ENCODE measurements around the gene MRNIP. TPM values are rescaled to one million over a fixed set of nuclear protein-coding genes. Genes with fewer than 3 reads are reported as not detected.

Gene MRNIP
- total RNA-seq, 1 experiment from 2014 or later = 35.9 TPM

DNA sequence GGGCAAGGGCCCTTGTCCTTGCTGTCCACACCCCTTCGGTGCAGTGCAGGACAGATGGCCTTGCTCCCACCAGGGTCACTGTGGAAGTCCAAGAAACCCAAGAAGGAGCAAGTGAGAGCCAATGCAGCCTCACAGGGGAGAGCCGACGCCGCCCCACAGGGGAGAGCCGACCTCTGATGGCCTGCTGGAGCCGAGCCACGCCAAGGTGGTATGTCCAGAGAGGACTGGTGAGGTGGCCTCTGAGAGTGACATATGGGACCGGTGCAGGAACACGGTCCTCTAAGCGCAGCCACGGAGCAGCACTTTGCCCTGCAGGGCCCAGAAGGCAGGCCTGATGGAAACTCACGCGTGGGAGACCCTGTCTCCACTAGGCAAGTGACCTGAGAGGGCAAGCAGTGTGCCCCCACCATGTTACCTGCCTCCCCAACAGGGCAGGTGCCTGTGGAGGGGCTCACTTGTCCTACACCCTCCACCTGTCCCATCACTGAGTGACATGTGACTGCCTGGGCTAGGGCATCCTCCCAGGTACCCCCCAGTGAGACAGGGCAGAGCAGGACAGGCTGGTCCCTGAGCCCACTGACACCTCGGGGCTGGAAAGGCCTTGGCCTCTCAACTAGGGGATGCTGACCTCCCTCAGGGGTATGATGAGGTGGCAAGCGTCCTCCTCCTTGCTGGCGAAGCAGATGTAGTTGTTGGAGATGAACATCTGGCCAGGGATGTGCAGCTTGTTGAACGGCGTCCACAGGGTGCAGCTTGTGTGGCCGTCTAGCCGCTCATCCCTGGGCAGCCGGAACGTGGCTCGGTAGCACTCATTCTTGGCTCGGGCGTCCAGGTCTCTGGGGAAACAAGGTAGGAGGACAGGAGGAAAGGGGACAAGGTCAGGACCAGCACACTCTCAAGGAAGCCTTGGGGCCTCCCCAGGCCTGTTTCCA, 32.4 kb upstream of the MRNIP start:
- in situ Hi-C loops (cut with HindIII; ENCODE audit: low pct_unique_long_range_greater_than_20kb, low sequenced_read_pairs) = no loop called here

DNA sequence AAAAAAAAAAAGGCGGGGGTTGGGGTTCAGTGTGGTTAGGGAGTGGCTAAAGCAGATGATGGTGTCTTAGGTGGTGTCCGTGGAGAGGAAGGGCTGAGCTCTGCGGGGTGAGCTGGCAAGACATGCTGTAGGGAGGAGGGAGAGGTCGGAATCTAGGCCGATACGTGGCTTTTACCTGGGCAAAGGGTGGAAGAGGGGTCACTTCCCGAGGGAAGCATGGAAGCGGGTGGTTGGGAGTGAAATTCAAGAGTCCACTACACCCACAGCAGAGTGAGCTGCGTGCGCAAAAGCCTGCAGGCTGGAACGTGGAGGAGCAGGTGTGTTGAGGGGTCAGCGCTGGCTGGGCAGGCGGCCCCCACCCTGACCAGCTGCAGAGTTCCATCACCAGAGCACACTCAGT, 31.3 kb upstream of the MRNIP start:
- no peak for DNase-seq (ENCODE audit: low read depth)
- in situ Hi-C loops (cut with HindIII; ENCODE audit: low pct_unique_long_range_greater_than_20kb, low sequenced_read_pairs) = no loop called here

More for the DNA sequence above, 32.4 kb upstream of the MRNIP start:
- no peak for DNase-seq (ENCODE audit: low read depth)

DNA sequence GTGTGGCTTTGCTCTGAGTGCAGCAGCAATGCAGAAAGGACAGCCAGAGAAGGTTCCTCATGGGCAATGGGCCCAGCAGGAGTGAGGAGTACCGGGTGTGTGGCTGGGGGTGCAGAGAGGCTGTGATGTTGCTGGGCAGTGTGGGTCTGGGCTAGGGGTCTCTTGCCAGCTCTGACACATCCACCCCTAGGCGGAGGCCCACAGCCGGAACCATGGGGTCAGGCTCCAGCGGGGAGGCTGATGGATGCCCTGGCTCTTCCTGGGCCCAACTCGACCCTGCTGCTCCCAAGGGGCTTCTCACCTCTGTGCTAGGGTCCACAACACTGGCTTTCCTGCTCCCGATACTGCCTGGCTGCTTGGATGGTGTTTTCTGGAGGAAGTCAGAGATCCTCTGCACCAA, 29.2 kb upstream of the MRNIP start:
- in situ Hi-C loops (cut with HindIII; ENCODE audit: low pct_unique_long_range_greater_than_20kb, low sequenced_read_pairs) = no loop called here
- no peak for DNase-seq (ENCODE audit: low read depth)

DNA sequence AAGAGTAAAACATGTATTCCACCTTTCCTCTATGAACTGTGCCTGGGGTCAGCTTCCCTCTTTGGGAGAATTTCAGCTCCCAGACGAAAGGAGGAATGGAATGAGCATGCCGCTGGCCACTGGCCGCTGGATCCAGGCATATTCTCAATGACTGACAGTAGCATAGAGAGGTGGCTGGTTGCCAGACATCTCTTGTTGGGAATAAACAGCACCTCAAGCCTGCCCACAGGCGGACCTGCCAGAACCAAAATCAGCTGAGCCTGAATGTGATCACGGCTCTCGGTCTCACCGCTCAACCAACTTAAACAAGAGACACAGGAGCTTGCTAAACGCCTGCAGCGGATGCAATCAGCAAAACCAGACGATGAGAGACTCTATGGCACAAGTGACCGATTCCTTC, 28.5 kb upstream of the MRNIP start:
- in situ Hi-C loops (cut with HindIII; ENCODE audit: low pct_unique_long_range_greater_than_20kb, low sequenced_read_pairs) = no loop called here
- DNase-seq (ENCODE audit: low read depth) = no peak

DNA sequence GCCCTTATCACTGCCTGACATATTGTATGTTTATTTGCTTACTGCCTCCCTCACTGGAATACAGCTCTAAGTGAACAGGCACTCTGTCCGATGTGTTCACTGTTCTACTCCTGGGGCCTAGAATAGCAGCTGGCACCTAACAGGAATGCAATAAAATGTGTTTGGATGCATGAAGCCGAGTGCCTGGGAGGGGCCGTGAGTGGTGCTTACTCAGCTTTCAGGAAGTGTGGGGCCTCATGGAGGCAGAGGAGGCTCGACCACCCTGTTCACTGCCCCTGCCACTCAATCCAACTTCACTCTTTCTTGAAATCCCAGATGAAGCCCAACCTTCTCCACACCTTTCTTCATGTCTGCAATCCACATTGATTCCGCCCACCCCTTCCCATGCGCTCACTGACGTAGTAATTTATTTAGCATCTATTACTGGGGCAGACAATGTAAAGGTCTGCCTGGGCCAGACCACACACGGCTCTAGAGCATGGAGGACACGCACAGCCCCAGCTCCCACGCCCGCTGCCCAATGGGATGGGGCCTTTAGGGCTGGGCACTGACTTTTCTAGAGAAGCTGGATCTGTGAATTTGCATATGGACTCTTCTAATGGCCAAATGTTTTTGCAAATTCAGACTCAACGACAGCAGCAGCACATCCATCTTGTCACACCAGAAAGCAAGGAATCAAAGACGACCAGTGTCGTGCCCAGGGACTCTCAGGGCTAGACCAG, 27.7 kb upstream of the MRNIP start:
- in situ Hi-C loops (cut with HindIII; ENCODE audit: low pct_unique_long_range_greater_than_20kb, low sequenced_read_pairs) = no loop called here
- DNase-seq (ENCODE audit: low read depth) = no peak

DNA sequence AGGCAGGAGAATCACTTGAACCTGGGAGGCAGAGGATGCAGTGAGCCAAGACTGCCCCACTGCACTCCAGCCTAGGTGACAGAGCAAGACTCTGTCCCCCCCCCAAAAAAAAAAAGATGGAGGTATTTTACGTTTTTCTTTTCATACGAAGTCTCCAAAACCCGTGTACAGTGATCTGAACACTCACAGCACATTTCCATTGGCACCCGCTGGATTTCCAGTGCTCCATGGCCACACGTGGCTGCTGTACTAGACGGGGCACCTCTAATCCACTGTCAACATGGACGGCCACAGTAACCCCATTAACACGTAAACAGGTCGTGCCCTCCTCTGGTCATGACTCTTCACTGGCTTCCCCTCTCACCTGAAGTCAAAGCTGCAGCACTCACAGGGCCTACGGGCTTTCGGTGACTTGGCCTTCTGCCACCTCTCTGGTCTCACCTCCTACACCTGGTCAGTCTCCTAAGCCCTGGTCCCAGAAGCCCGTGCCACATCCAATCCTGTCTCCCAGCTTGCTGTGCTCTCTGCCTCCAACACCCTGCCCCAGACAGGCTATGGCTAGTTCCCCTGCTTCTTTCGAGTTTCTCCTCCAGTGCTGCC, 27.0 kb upstream of the MRNIP start:
- in situ Hi-C loops (cut with HindIII; ENCODE audit: low pct_unique_long_range_greater_than_20kb, low sequenced_read_pairs) = no loop called here
- DNase-seq (ENCODE audit: low read depth) = no peak

DNA sequence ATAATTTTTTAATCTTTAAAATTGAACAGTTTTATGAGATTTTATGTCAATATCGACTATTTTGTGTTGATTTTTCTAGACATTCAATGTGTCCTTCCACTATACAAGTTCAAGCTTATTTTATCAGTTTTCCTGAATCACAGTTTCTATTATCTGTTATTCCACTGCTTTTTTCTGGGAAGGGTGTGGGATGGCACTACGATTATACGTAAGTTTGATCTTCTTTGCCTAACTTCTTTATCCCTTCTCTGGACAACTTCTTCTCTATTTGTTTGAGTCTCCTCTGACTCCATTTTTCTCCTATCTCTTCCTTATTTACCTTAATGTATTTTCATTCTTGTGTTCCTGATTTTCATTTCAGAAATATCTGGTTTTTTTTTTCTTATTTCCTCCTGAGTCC, 24.5 kb upstream of the MRNIP start:
- no peak for DNase-seq (ENCODE audit: low read depth)
- in situ Hi-C loops (cut with HindIII; ENCODE audit: low pct_unique_long_range_greater_than_20kb, low sequenced_read_pairs) = no loop called here

DNA sequence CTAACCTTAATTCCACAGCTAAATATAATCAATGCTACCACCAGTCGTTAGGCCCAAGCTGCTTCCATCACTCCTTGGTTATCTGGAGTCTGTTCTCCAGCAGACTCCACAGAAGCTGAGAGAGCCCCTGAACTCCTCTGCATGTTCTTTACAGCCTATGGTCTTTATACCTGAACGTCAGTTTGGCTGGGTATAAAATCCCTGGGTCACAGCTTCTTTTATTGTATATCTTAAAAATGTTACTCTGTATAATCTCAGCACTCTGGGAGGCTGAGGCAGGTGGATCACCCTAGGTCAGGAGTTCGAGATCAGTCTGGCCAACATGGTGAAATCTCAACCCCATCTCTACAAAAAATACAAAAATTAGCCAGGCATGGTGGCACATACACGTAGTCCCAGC, 23.7 kb upstream of the MRNIP start:
- in situ Hi-C loops (cut with HindIII; ENCODE audit: low pct_unique_long_range_greater_than_20kb, low sequenced_read_pairs) = no loop called here
- no peak for DNase-seq (ENCODE audit: low read depth)

DNA sequence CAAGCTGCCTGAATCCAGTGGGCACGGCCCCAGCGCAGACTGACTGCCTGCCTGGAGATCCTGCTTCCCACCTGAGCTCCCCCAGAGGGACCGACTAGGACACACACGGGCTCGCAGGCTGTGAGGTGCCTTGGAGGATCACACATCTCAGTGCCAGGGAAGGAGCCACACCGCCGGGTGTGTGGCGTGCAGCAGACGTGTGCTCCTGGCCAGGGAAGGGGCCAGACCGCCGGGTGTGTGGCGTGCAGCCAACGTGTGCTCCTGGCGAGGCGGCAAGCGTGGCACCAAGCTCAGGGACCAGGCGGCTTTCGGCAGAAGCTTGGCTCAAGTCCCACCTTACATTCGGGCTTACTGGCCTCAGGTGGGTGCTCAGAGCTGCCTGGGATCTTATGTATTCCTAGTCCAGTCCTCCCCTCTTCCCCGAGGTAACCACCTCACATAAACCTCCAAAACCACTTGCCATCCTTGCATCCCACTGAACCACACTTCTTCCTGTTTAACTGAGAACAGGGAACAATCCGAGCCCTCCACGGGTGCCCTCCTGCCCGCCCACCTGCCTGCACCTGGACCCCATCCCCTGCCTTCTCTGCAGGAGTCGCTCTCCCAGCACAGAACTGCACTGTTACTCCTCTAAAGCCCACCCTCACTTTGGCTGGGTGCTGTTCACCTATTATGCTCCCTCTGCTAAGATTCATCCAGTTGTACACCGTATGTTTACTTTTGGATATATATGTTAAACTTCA, 22.4 kb upstream of the MRNIP start:
- DNase-seq (ENCODE audit: low read depth) = no peak
- in situ Hi-C loops (cut with HindIII; ENCODE audit: low pct_unique_long_range_greater_than_20kb, low sequenced_read_pairs) = no loop called here

DNA sequence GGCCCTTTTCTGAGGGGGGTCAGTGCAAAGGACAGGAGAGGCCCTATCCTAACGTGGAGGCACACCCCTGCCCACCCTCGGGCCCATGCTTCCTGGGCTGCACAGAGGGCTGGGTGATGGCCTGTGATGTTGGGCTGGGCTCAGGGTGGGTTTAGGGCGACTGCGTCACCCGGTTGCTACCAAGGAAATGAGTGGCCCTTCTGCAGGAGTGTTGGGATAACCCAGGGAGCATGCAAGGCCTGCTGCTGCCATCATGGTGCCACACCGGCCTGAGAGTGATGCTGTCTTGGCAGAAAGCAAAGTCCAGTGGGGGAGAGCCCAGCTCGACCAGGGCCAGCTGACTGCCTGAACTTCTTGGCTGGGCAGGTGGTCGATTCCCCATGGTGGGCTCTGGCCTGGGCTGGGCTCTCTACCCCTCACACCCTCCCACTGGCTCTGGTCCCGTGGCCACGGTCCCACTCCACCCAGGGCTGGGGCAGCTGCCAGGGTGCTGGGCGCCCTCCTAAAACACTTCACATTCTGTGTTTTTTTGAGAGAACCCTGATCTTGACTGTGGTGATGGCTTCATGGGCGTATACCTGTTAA, 21.5 kb upstream of the MRNIP start:
- no peak for DNase-seq (ENCODE audit: low read depth)
- in situ Hi-C loops (cut with HindIII; ENCODE audit: low pct_unique_long_range_greater_than_20kb, low sequenced_read_pairs) = no loop called here

DNA sequence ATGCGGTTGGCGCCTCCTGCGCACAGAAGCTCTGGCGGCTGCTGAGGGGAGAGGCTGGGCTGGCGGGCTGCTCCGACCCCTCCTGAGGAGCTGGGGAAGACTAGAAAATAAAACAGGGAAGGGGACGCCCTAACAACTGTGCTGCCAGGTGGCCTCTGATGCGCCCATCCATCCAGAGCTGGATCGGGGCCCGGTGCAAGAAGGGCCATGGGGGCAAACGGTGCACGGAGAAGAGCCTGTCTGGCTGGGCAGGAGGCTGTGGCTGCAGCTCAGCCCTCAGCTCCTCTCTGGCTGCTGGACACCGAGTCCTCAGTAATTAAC, 21.0 kb upstream of the MRNIP start:
- in situ Hi-C loops (cut with HindIII; ENCODE audit: low pct_unique_long_range_greater_than_20kb, low sequenced_read_pairs) = no loop called here
- no peak for DNase-seq (ENCODE audit: low read depth)

DNA sequence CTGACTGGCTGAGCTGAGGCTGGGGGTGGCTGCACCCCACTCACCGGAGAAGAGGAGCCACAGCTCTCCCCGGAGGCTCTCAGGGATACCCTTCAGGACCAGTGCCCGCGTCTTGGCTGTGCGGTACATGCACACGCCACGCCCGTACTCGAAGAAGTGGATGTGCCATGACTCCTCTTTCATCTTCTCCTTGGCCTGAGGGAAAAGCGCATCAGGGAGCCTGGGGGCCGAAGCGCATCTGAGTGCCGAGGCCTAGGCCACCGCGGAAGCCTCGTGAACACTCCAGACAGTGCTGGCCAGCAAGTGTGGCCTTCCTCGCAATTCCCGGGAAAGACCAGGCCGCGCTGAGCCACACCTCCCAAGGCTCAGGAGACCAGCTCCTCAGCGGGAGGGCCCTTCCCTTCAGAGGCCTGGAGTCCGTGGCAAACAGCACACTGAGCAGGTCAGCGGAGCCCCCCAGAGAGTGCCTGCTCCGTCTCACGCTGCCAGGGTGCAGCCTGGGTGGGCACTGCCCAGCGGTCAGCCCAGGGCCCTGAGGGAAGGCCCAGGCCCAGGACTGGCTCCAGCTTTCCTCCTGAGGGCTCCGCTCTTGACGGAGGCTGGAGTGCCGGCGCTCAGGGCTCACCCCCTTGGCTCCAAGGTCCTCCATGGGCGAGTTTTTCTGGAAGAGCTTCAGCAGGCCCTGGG, 20.5 kb upstream of the MRNIP start:
- in situ Hi-C loops (cut with HindIII; ENCODE audit: low pct_unique_long_range_greater_than_20kb, low sequenced_read_pairs) = no loop called here
- no peak for DNase-seq (ENCODE audit: low read depth)

DNA sequence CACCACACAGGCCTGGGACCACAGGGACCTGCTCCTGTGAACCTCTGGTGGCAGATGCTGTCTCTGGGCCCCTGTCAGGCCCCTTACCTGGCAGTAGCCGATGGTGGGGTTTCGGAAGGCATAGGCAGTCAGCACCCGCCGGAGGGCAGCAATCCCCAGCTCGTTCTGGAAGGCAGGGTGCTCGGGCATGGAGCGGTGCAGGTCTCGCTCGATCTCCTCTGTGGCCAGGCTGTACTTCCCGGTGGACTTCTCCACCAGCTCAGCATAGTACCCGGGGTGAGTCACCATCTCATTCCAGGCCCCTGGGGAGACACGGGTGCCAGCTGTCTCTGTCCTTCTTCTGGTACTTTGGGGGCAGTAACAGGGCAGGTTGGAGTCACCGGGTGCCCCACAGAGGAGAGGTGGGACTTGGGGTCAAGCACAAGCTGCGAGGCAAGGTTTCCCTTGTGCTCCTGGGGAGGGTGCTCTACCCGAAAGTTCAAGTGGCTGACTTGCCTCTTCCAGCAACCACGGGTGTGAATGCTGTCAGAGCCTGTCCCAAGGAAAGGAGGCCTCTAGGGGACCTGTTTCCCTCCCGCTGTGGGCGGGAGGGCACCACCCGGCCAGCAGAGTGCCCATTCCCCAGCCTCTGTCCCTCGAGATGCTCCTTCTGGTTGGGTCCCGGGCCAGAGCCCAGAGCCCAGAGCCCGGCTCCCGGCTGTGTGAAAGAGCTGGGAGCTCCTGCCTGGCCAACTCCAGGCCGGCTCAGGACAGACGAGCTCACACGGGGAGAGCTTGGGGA, 19.8 kb upstream of the MRNIP start:
- in situ Hi-C loops (cut with HindIII; ENCODE audit: low pct_unique_long_range_greater_than_20kb, low sequenced_read_pairs) = no loop called here
- no peak for DNase-seq (ENCODE audit: low read depth)

DNA sequence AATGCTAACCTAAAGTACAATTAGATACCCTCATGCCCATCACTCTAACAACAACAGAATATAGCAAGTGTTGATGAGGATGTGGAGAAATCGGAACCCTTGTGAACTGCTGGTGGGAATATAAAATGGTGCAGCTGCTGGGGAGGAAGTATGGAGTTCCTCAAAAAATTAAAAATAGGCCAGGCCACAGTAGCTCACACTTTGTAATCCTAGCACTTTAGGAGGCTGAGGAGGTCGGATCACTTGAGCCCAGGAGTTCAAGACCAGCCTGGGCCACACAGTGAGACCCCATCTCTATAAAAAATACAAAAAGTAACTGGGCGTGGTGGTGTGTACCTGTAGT, 18.0 kb upstream of the MRNIP start:
- in situ Hi-C loops (cut with HindIII; ENCODE audit: low pct_unique_long_range_greater_than_20kb, low sequenced_read_pairs) = no loop called here
- DNase-seq (ENCODE audit: low read depth) = no peak

DNA sequence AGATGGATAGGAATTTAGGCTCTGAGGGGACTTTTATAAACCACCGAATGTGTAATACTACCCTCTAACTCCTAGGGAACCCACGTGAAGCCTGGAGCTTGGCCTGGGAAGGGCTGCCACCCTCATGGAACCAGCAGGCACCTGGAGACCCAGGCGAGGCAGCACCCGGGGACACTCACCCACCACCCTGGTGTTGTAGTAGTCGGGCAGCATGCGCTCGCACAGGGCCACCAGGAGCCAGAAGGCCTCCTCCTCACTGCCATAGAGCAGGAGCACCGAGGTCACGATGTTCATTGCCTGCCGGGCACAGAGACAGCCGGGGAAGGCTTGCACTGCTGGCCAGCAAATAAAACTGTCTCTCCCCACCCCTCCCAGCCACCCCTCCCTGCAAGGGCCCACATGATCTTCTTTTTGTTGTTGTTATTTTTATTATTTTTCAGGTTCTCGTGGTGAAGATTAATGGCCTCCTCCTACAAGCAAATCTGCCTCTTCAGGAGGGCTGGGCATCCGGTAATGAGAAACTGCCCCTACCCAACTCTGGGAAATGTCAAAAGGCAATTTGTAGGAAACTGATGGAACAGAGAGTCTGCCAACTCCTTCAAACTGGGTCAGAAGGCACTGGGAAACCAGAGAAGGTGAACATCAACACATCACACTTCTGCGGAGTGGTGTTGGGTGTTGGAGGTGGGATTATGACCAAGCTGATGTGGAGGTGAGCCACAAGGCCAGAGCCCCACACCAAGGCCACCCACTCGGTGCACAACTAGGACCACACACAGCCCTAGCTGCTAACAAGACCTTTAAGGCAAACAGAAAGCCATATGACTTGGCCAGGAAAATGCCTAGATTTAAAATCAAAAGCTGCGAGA, 17.4 kb upstream of the MRNIP start:
- DNase-seq (ENCODE audit: low read depth) = no peak
- in situ Hi-C loops (cut with HindIII; ENCODE audit: low pct_unique_long_range_greater_than_20kb, low sequenced_read_pairs) = no loop called here

DNA sequence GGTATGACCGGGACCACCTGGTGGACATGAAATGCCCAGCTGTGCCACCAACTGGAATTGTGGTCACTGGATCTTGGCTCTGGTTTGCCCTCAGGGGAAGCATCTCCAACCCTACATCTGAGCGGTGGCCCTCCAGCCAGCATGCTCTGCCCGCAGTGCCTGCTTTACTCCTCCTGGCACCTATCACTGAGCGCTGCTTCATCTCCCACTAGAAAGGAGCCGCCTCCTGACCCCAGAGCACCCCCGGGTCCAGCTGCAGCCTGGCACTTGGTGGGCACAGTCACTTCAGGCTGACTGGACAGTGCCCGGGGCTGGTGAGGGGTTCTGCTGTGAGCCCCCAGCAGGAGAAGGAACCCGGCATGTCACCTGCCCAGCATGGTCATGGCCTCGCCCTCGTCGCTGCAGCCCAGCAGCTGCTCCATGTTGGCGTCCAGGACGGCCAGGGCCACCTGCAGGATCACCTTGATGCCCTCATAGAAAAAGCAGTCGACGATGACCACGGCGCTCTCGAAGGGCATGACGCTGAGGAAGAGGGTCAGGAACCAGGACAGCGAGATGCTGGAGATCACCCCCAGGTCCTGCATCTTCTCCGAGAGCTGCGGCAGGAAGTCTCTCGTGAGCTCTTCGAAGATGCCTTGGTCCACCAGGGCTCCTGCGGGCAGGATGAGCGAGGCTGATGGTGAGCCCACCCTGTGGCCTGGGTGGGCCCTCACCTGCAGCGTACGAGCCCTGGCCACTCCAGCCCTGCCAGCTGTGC, 16.1 kb upstream of the MRNIP start:
- in situ Hi-C loops (cut with HindIII; ENCODE audit: low pct_unique_long_range_greater_than_20kb, low sequenced_read_pairs) = no loop called here
- DNase-seq (ENCODE audit: low read depth) = no peak
